HL-60 (cell line): Measurements from ENCODE around the gene RIN3.

Source experiments
- DNase-seq, 2 experiments: peaks; one replicate each; pipeline ENCODE4 v3.0.0-alpha.2; 2010 to 2020; ENCODE audit warnings: low read depth in 1 of 2, low spot score in 1 of 2
- H3K27ac ChIP-seq: fragments of 250-450 bp; sonication (Bioruptor Pico); replicated peaks from 2 replicates; pipeline ENCODE4 v1.5.1; 2020; ENCODE audit warnings: mild to moderate bottlenecking, moderate library complexity
- H3K27me3 ChIP-seq: fragments of 250-450 bp; sonication (Bioruptor Pico); 2 replicates; pipeline ENCODE4 v1.5.1; 2021; ENCODE audit warnings: mild to moderate bottlenecking, moderate library complexity; ENCODE audit not compliant: insufficient read depth, poor library complexity, severe bottlenecking
- H3K4me3 ChIP-seq: replicated peaks from 2 replicates; pipeline ENCODE4 v1.5.1; 2011; ENCODE audit warnings: mild to moderate bottlenecking, control low read depth, low read length; ENCODE audit not compliant: insufficient read depth
- CTCF ChIP-seq: IDR thresholded peaks from one replicate; pipeline ENCODE4 v1.5.1; 2011; ENCODE audit warnings: low read length, control low read depth, inconsistent platforms; ENCODE audit not compliant: insufficient read depth
- GABPA ChIP-seq: IDR thresholded peaks from 2 replicates; pipeline ENCODE4 v1.6.1; 2012; ENCODE audit warnings: low read depth
- POLR2AphosphoS5 ChIP-seq: IDR thresholded peaks from 2 replicates; pipeline ENCODE4 v1.6.1; 2012; ENCODE audit warnings: low read depth
- REST ChIP-seq: IDR thresholded peaks from 2 replicates; pipeline ENCODE4 v1.6.1; 2012; ENCODE audit warnings: low read depth; ENCODE audit not compliant: insufficient replicate concordance
- SPI1 ChIP-seq: IDR thresholded peaks from 2 replicates; pipeline ENCODE4 v1.6.1; 2012; ENCODE audit warnings: low read depth, mild to moderate bottlenecking, borderline replicate concordance

RIN3 gene

GRCh38 chr14:92704821-92705220 is 191.2 kb downstream of the RIN3 start:
- Histone ChIP-seq H3K27me3 (no peaks in the 10 kb centered on the region), H3K4me3 (no peak overlapping the region), H3K27ac (peak overlapping the region; percentile 57)
- DNase-seq = no peak
- no peak for TF ChIP-seq CTCF
- TF ChIP-seq REST = no peak
- TF ChIP-seq POLR2AphosphoS5 = no peak
- TF ChIP-seq GABPA = no peak
- no peak for TF ChIP-seq SPI1

DNA sequence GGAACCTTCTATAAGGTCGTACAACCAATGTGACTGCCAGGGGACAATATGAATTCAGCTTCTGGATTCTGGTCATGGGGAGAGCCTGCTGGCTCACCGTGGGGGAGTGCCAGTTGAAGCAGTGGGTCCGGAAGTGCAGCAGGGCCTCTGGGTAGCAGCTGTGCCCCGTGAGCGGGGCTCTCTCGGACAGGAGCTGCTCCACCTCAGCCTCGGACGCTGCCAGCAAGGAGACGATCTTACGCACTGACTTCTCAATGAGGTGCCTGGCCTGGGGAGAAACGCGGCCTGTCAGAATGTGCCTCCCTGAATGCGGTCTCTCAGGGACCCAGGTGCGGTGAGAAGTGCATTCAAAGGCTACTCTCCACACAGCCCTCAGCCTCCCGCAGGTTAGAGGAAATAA is 192.8 kb downstream of the RIN3 start:
- TF ChIP-seq CTCF (no peak), REST (no peak), GABPA (no peak), SPI1 (no peak), POLR2AphosphoS5 (no peak)
- H3K27ac ChIP-seq = no peak overlapping the region

GRCh38 chr14:92709340-92710000 is 195.9 kb downstream of the RIN3 start:
- TF ChIP-seq GABPA (no peak), SPI1 (no peak), REST (no peak), CTCF (no peak), POLR2AphosphoS5 (no peak)
- H3K4me3 ChIP-seq = no peak overlapping the region
- H3K27ac ChIP-seq = no peak overlapping the region
- H3K27me3 ChIP-seq = no peaks in the 10 kb centered on the region
- no peak for DNase-seq

More for the DNA sequence above, 192.8 kb downstream of the RIN3 start:
- H3K4me3 ChIP-seq = no peak overlapping the region
- H3K27me3 ChIP-seq = no peaks in the 10 kb centered on the region
- peak in 1 of 2 experiments; percentile 32 for DNase-seq
